ENCODE measurements around the gene TMPRSS9.

- TF ChIP-seq CTCF (IDR thresholded peaks at IDR 0.05) (no peak), POLR2AphosphoS5 (IDR thresholded peaks at IDR 0.05; ENCODE audit: insufficient read depth in 1 of 2, low read depth in 1 of 2) (no peak)
Observed at GRCh38 chr19:2352121-2352520, 7.9 kb upstream of the TMPRSS9 start.
